DLD1 (cell line): ENCODE data around the gene CUEDC1.
"Not testable (repeated sequence)": the region's sequence is repeated elsewhere in the genome, so short reads cannot be mapped to it uniquely, and the experiment has no call there.

Experiments
- in situ Hi-C: cut with HindIII; loops from 2 replicates; pipeline ENCODE4 v1.10.0; 2017; ENCODE audit warnings: low sequenced_read_pairs

CUEDC1 gene

GRCh38 chr17:57849874-57850754 lies 105.1 kb downstream of the CUEDC1 start, which contains the start of gene MRPS23:
MRPS23 (minus strand) TSS chr17:57850044; CDS start chr17:57850010, 34 bp downstream.
- in situ Hi-C loops: no loop called here

- in situ Hi-C loops: no loop called here
Observed at GRCh38 chr17:57849163-57849873, 105.9 kb downstream of the CUEDC1 start.

- in situ Hi-C loops: not testable (repeated sequence)
Observed at GRCh38 chr17:57846056-57846945, 108.9 kb downstream of the CUEDC1 start.

- in situ Hi-C loops: no loop called here
Observed at GRCh38 chr17:57842280-57842679, 112.9 kb downstream of the CUEDC1 start.

GRCh38 chr17:57839571-57839923 lies 115.7 kb downstream of the CUEDC1 start:
- in situ Hi-C loops: no loop called here

GRCh38 chr17:57838857-57839570 lies 116.2 kb downstream of the CUEDC1 start:
- in situ Hi-C loops: no loop called here

GRCh38 chr17:57838453-57838852 lies 116.8 kb downstream of the CUEDC1 start:
- in situ Hi-C loops: no loop called here

GRCh38 chr17:57835333-57835900 lies 119.8 kb downstream of the CUEDC1 start:
- in situ Hi-C loops: no loop called here

GRCh38 chr17:57834146-57834741 lies 121.0 kb downstream of the CUEDC1 start:
- in situ Hi-C loops: no loop called here

GRCh38 chr17:57833179-57833939 lies 121.9 kb downstream of the CUEDC1 start:
- in situ Hi-C loops: no loop called here

- in situ Hi-C loops: no loop called here
Observed at GRCh38 chr17:57832314-57833178, 122.7 kb downstream of the CUEDC1 start.

- in situ Hi-C loops: no loop called here
Observed at GRCh38 chr17:57830880-57831279, 124.3 kb downstream of the CUEDC1 start.

- in situ Hi-C loops: no loop called here
Observed at GRCh38 chr17:57823469-57824401, 131.5 kb downstream of the CUEDC1 start.

- in situ Hi-C loops: no loop called here
Observed at GRCh38 chr17:57819867-57820266, 135.3 kb downstream of the CUEDC1 start.

- in situ Hi-C loops: no loop called here
Observed at GRCh38 chr17:57819285-57819684, 135.9 kb downstream of the CUEDC1 start.

GRCh38 chr17:57818066-57818465 lies 137.1 kb downstream of the CUEDC1 start:
- in situ Hi-C loops: no loop called here

- in situ Hi-C loops: no loop called here
Observed at GRCh38 chr17:57817299-57817698, 137.9 kb downstream of the CUEDC1 start.
